Parathyroid adenoma (tissue), 2 donors: ENCODE measurements around the gene IGFBP2.

Experiments
- H2AFZ ChIP-seq: fragments of 300-600 bp; sonication (generic); one replicate; pipeline ENCODE4 v1.7.0; 2017; ENCODE audit warnings: antibody characterized with exemption, mild to moderate bottlenecking
- H3K27ac ChIP-seq: fragments of 300-600 bp; sonication (generic); one replicate; pipeline ENCODE4 v1.7.0; 2017
- H3K27me3 ChIP-seq: fragments of 300-600 bp; sonication (generic); one replicate; pipeline ENCODE4 v1.7.0; 2017; ENCODE audit warnings: low read length; ENCODE audit not compliant: control insufficient read depth, insufficient read depth
- H3K36me3 ChIP-seq: fragments of 300-600 bp; sonication (generic); one replicate; pipeline ENCODE4 v1.7.0; 2017; ENCODE audit warnings: low read length; ENCODE audit not compliant: control insufficient read depth, insufficient read depth
- H3K4me1 ChIP-seq: fragments of 300-600 bp; sonication (generic); one replicate; pipeline ENCODE4 v1.7.0; 2017; ENCODE audit warnings: control low read depth
- H3K4me2 ChIP-seq: fragments of 300-600 bp; sonication (generic); one replicate; pipeline ENCODE4 v1.7.0; 2017; ENCODE audit warnings: low read length
- H3K4me3 ChIP-seq: fragments of 300-600 bp; sonication (generic); one replicate; pipeline ENCODE4 v1.7.0; 2017; ENCODE audit warnings: low read depth, low read length
- H3K79me2 ChIP-seq: fragments of 300-600 bp; sonication (generic); one replicate; pipeline ENCODE4 v1.7.0; 2017; ENCODE audit warnings: control low read depth
- H3K9ac ChIP-seq: fragments of 300-600 bp; sonication (generic); one replicate; pipeline ENCODE4 v1.7.0; 2017; ENCODE audit warnings: mild to moderate bottlenecking
- H3K9me3 ChIP-seq: fragments of 300-600 bp; sonication (generic); one replicate; pipeline ENCODE4 v1.7.0; 2017; ENCODE audit warnings: low read length; ENCODE audit not compliant: control insufficient read depth
- TF ChIP-seq, protein P1 (sequence below): fragments of 300-600 bp; sonication (generic); IDR thresholded peaks from one replicate; pipeline ENCODE4 v1.7.0; 2017; ENCODE audit warnings: antibody characterized with exemption, mild to moderate bottlenecking
- donor health status: primary hyperparathyroidism.

Gene IGFBP2

DNA sequence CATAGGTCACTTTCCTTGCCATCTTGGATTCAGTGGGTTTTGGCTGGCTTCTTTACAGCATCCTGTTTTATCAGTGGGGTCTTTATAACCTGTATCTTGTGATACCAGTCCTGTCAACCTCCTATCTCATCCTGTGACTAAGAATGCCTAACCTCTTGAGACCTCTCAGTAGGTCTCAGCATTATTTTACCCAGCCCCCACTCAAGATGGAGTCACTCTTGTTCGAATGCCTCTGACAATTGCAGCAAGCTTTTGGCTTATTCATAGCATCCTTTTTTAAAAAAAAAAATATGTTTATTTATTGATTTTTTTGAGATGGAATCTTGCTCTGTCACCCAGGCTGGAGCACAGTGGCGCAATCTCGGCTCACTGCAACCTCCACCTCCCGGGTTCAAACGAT is 24.7 kb upstream of the IGFBP2 start:
- no peak overlapping the region for H3K4me3 ChIP-seq
- no peaks in the 10 kb centered on the region for H3K27me3 ChIP-seq
- no peak overlapping the region for H2AFZ ChIP-seq
- no peak overlapping the region for H3K27ac ChIP-seq
- no peak overlapping the region for H3K9ac ChIP-seq
- H3K36me3 ChIP-seq = no peaks in the 10 kb centered on the region
- no peaks in the 10 kb centered on the region for H3K9me3 ChIP-seq
- H3K79me2 ChIP-seq = no peaks in the 10 kb centered on the region
- TF ChIP-seq, protein P1, sequence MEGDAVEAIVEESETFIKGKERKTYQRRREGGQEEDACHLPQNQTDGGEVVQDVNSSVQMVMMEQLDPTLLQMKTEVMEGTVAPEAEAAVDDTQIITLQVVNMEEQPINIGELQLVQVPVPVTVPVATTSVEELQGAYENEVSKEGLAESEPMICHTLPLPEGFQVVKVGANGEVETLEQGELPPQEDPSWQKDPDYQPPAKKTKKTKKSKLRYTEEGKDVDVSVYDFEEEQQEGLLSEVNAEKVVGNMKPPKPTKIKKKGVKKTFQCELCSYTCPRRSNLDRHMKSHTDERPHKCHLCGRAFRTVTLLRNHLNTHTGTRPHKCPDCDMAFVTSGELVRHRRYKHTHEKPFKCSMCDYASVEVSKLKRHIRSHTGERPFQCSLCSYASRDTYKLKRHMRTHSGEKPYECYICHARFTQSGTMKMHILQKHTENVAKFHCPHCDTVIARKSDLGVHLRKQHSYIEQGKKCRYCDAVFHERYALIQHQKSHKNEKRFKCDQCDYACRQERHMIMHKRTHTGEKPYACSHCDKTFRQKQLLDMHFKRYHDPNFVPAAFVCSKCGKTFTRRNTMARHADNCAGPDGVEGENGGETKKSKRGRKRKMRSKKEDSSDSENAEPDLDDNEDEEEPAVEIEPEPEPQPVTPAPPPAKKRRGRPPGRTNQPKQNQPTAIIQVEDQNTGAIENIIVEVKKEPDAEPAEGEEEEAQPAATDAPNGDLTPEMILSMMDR = no peak
- no peaks in the 10 kb centered on the region for H3K4me1 ChIP-seq
- no peak overlapping the region for H3K4me2 ChIP-seq

DNA sequence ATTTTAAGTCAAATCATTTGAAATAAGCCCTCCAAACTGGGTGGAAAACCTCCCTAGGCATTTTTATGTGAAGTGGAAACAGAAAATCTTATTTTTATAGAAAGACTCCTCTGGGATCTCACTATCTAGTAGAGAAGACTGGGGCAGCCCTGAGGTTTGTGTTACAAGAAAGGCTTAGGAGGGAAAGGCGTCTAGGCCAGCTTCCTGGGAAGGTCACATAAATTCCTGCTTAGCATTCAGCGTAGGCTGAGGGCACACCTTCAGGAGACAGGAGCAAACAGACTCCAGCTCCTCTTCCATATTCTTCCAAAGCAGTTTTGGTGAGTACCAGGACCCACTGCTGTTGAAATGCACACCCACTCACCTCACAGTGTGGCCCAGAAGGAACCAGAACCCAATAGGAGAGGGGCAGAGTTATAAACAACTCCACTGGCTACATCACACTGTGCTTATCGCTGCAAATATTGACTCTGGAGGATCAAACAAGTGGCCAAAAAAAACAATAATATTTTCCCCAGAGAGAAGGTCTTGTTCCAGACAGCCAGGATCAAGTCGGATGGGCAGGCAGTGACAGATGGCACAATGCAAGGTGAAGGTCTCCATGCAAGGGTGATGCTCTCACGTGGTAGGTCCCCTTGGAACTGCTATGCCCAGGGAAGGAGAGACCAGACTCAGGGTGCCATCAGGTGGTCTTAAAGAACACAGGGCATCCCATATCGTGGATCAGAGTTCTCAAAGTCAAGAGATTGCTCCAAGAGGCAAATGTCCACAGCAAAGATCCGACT is 17.7 kb upstream of the IGFBP2 start:
- no peak overlapping the region for H3K4me3 ChIP-seq
- H3K79me2 ChIP-seq = no peaks in the 10 kb centered on the region
- H3K9ac ChIP-seq = no peak overlapping the region
- H3K27me3 ChIP-seq = no peaks in the 10 kb centered on the region
- no peak overlapping the region for H3K4me2 ChIP-seq
- H3K9me3 ChIP-seq = no peaks in the 10 kb centered on the region
- H3K27ac ChIP-seq = no peak overlapping the region
- TF ChIP-seq, protein P1 = no peak
- H3K36me3 ChIP-seq = no peaks in the 10 kb centered on the region
- H2AFZ ChIP-seq = no peak overlapping the region
- H3K4me1 ChIP-seq = no peaks in the 10 kb centered on the region

DNA sequence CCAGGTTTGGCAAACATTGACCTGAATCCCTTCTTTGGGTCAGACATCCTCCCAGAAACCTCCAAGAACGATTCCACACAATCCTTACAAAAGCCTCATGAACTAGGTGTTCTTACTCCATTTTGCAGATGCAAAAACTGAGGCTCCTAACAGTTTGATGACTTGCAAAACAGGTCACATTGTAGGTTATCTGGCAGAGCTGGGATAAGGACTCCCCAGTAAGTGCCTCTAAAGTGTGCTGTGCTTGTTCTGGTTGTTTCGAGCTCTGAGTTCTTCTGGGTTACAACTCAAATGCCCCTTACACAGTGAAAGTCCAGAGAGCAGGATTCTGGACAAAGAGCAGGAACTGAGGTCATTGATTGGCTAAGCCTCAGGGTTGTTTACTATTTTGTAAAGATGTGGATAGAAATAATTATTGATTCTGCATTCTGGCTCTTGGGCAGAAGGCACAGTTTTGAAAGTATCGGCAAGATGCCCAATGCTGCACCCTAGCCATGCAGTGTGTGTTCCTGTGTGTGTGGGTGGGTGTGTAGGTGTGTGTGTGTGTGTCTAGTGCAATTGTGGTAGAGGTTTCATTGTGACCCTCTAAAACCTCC is 17.0 kb upstream of the IGFBP2 start:
- Histone ChIP-seq H3K9me3 (no peaks in the 10 kb centered on the region), H3K4me1 (no peaks in the 10 kb centered on the region), H3K4me2 (no peak overlapping the region), H3K27ac (no peak overlapping the region), H3K27me3 (no peaks in the 10 kb centered on the region), H3K36me3 (no peaks in the 10 kb centered on the region), H3K9ac (no peak overlapping the region), H3K79me2 (no peaks in the 10 kb centered on the region), H3K4me3 (no peak overlapping the region), H2AFZ (no peak overlapping the region)
- TF ChIP-seq, protein P1 = no peak

DNA sequence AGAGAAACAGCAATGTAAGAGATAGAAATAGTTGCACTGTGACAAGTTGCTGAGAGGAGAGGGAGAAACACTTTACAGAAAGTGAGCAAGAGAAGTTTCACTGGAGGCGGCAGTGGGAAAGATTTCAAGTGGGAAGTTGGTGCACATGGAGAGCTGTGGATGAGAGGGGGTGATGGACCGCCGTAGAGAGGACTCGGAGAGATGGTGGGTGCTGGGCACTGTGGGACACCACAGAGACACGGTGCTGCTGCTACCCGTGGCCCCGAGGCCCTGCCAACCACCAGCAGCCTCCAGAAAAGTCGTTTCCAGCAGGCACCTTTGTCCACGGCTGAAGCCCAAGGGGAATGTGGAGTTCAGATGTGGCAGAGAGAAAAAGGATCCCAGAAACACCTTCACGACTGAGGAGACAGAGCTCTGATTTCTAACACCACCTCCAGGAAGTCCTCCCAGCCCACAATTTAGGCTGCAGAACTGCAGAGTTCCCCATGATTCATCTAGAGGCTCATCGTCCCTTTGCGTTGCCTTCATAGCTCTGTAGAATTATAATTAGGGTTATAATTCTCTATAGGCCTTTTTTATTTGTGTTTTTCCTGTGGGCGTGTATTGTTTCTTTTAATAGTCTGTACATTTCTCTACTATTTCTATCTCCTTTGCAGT is 15.9 kb upstream of the IGFBP2 start:
- no peak overlapping the region for H2AFZ ChIP-seq
- H3K27ac ChIP-seq = no peak overlapping the region
- H3K4me3 ChIP-seq = no peak overlapping the region
- TF ChIP-seq, protein P1 = no peak
- H3K4me1 ChIP-seq = no peaks in the 10 kb centered on the region
- H3K9me3 ChIP-seq = no peaks in the 10 kb centered on the region
- H3K27me3 ChIP-seq = no peaks in the 10 kb centered on the region
- no peak overlapping the region for H3K4me2 ChIP-seq
- no peaks in the 10 kb centered on the region for H3K79me2 ChIP-seq
- H3K36me3 ChIP-seq = no peaks in the 10 kb centered on the region
- no peak overlapping the region for H3K9ac ChIP-seq
